Epithelial cell of proximal tubule (primary cell): ENCODE data around the gene PLEKHG3. TPM values are rescaled to one million over a fixed set of nuclear protein-coding genes. Genes with fewer than 3 reads are reported as not detected.

Experiments used
- DNase-seq: peaks from one replicate; pipeline ENCODE4 v3.0.0-alpha.2; 2011; ENCODE audit warnings: low read depth
- H3K4me3 ChIP-seq: 2 replicates; pipeline ENCODE4 v1.5.1; 2011; ENCODE audit warnings: low read depth, mild to moderate bottlenecking, low read length
- total RNA-seq: library from RNA; depleted of rRNA; stranded (reverse); fragments of >200 nt; gene quantifications from 2 replicates; pipeline ENCODE4 v1.2.3, GENCODE V29; 2015
- TF ChIP-seq, protein P1 (sequence below): conservative IDR thresholded peaks from 2 replicates; pipeline ENCODE4 v1.5.1; 2012; ENCODE audit warnings: low read depth, mild to moderate bottlenecking, low read length

The PLEKHG3 gene
- total RNA-seq, 1 donor from 2014 or later: 48.1 TPM

DNA sequence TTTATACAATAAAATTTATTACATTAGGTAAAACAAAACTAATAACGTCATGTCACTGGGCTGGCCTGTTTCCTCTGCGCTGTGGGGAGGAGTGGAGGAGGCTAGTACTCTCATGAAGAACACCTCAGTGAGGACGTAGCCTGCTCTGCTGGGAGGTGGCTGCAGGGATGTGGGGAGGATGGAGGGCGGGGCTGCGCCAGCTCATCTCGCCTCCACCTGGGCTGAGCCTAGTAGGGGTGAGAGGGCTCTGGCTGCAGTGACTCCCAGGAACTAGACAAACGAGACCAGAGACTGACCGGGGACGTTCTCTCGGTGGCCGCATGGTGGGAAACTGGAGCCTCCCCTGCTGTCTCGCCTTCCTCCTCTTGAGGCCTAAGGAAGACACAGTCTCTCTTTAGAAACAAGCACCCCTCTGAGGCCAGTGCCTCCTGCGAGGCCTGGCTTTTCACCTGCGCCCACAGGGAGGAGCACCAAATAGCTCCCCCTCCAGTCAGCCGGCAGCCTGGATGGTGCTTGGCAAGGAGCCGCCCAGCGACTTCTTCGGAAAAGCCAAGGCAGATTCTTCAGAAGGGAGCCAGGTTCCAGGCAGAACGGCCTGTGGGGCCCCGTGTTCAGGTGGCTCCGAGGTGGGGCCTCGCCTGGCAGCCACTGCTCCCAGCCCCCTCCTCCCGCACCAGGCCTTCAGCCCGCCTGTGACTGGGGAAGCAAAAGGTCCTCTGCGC is 62.4 kb downstream of the PLEKHG3 start:
- no peak for DNase-seq
- no peak overlapping the region for H3K4me3 ChIP-seq
- TF ChIP-seq, protein P1, sequence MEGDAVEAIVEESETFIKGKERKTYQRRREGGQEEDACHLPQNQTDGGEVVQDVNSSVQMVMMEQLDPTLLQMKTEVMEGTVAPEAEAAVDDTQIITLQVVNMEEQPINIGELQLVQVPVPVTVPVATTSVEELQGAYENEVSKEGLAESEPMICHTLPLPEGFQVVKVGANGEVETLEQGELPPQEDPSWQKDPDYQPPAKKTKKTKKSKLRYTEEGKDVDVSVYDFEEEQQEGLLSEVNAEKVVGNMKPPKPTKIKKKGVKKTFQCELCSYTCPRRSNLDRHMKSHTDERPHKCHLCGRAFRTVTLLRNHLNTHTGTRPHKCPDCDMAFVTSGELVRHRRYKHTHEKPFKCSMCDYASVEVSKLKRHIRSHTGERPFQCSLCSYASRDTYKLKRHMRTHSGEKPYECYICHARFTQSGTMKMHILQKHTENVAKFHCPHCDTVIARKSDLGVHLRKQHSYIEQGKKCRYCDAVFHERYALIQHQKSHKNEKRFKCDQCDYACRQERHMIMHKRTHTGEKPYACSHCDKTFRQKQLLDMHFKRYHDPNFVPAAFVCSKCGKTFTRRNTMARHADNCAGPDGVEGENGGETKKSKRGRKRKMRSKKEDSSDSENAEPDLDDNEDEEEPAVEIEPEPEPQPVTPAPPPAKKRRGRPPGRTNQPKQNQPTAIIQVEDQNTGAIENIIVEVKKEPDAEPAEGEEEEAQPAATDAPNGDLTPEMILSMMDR: no peak

DNA sequence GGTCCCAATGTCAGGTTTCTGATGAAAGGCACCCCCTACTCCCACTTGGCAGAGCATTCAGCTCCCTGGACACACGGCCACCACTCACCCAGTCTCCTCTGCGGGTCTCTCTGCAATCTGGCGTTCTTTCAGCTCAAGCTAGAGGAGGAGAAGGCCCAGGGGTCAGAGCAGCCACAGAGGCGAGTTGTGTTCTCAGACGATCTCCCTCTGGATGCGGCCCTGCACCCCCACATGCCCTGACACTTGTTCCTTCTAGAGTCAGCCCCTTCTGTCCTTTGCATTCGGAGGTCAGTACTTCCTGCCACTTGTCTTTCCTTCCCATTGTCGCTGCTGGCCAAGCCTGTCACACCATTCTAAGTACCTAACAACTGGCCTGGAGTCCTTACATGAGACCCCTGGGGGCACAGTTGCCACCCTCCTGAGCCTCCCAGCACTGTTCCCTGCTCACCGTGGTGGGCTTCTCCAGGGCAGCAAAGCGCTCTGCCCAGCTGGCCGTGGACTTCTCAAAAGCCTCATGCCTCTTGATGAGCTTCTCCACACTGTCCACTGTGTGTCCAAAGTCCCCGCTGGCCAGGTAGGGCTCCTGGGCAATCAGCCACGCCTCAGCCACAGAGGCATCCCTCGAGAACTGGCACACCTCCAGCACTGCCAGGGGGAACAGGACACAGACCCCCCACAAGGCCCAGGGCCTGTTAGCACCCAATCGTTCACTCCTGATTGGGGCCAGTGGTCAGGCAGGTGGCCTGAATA is 63.2 kb downstream of the PLEKHG3 start:
- H3K4me3 ChIP-seq: no peak overlapping the region
- TF ChIP-seq, protein P1: no peak
- DNase-seq: no peak

DNA sequence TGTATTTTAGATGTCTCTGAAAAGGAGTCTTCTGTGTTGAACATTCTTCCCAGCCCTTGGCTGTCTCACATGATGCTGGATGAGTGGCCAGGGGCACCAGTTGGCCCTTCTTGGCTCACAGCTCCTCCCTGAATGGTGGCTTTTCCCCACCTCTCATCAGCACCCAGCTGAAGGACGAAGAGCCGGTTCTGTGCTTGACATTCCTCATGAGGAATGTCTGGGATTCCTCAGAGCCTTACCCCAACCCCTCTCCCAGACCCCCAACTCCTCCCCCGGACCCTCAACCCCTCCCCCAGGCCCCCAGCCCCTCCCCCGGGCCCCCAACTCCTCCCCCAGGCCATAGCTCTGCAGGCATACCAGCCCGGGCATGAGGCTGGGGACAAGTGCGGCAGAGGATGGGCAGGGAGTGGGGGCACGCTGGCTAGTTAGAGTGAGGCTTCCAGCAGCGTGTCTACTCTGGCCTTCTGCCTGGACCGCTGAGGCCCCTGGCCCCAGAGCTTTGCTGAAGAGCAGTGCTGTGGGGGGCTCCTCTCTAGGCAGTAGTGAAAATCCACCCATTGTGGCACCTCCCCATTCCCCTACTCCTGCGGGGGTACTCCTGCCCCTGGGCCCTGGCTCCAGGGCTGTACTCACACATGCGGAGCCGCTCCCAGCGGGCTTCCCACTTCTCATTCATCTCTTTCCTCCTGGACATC is 64.3 kb downstream of the PLEKHG3 start:
- H3K4me3 ChIP-seq: no peak overlapping the region
- TF ChIP-seq, protein P1: no peak
- DNase-seq: no peak

DNA sequence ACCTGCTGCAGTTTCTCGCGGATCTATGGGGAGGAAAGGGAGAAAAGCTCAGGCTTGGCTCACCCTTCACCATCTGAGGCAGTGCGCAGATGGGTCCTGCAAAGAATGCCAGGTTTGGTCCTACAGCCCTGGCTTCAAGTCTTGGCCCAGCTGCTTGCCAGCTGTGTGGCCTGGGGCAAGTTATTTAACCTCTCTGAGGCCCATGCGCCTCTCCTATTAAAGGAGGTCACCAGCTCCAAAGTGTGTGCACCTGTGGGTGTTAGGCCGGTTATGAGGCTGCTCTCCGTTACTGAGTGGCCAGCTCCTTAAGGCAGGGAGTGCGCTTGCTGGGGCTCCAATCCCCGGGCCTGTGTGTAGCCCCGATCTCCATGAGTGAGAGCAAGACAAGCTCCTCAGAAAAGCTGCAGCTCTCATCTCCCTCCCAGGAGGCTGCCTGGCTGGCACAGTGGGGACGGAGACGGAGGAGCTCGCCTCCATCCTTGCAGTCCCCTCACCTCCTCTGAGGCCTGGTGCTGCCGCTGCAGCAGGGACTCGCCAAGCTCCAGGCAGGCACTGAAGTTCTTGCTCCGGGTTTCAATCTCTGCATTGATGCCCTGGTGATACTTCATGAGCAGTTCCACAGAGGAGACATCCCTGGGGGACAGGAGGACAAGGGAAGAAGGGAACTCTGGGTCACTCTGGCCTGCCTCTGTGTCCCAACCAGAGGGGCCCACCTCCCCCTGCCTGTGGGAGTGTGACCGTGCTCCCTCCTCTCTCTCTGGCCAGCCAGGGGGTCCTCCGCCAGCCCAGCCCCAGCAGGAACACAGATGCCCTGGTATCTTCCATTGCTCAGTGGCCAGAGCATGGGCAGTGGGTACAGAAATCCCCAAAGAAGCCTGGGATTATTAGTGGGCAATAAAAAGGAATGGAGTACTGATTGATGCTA is 65.1 kb downstream of the PLEKHG3 start:
- TF ChIP-seq, protein P1: no peak
- no peak for DNase-seq
- H3K4me3 ChIP-seq: no peak overlapping the region

DNA sequence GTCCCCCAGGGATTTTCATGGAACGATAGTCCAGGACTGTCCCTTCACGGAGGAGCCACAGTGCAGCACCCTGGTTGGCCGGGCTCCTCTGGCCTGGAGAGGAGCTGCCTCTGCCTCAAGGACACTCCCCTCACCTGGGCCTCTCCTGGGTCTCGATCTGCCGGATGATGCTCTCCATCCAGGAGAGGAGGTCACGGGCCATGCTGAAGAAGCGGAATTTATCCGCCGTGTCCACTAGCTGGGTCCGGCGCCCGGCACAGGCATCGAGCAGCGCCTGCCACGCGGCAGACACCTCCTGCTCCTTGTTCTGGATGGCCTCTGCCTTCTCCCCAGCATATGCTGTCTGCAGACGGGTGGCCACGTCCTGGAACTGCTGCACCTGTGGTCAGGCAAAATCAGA is 66.5 kb downstream of the PLEKHG3 start:
- TF ChIP-seq, protein P1: no peak
- H3K4me3 ChIP-seq: no peak overlapping the region
- no peak for DNase-seq

DNA sequence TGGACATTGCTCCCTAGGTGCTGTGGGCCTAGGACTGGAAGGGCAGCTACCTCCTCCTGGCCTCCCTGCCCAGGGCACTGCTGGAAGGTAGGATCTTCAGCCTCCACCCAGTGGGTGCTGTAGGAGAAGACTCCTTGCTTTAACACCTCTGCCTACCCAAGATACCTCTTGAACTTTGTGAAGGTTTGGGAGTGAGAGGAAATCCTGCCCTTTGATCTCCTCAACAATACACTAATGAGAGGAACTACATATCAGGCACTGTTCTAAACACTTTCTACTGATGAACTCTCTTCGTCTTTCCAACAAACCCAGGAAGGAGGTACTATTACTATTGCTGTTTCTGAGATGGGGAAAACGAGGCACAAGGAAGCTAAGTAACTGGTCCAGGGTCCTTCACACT is 66.9 kb downstream of the PLEKHG3 start:
- H3K4me3 ChIP-seq: no peak overlapping the region
- DNase-seq: no peak
- TF ChIP-seq, protein P1: no peak
